Left hindlimb (tissue), 1 donor: ENCODE measurements around the gene MRGPRG.
"Not testable (repeated sequence)": the region's sequence is repeated elsewhere in the genome, so short reads cannot be mapped to it uniquely, and the experiment has no call there.

Source experiments
- DNase-seq: peaks from one replicate; pipeline ENCODE4 v3.0.0-alpha.2; 2018

The MRGPRG gene

DNA sequence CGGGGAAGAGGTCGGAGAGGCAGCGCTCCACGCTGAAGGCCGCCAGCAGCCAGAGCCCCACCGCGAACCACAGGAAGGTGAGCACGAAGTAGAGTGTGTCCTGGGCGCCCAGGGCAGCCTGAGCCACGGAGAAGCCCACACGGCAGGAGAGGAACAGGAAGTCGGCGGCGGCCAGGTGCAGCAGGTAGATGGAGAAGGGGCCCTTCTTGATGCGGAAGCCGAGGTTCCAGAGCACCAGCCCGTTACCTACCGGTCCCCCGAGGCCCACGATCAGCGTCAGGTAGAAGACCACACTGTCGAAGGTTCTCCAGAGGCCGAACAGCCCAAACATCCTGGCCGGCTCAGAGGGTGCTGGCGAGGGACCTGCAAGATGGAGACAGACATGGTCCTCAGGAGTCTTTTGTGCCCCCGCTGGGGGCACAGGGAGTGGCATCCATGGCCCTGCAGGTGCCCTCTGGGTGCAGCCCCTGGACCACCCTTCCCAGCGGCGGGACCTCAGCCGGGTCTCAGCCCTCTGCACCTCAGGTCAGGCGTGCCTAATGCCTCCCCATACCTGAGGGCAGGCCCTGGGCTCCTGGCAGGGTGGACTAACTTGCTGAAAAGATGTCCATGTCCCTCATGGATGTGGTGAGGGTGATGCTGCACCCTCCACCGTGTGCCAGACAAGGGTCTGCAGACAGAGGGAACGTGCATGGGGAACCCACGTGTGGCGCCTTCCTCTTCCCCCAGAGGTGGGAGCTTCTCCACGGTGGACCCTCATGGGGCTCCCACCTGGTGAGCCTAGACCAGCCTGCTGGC, at the start of gene MRGPRG:
TSS of gene MRGPRG (minus strand) at position 331 of the 798 bp plus-strand sequence. CDS start at position 331, 0 bp downstream.
- DNase-seq: peak; percentile 16

DNA sequence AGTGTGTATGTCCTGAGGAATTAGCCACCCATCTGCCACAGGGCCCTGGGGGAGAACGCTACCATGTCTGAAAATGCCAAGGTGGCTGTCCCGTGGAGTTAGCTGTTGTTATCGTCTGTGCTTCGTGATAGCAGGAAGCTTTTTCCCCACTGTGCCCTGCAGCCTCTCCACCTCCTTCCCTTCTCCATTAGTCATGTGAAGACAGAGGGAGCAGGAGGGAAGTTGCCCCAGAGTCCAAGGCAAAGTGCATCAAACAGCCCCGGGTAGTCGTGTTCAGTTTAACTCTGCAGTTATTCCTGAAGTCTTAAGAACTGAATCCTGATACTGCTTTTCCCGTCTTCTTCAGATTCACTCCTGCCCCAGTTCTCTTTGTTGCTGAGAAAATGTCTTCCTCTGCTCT, 43.9 kb upstream of the MRGPRG start:
- not testable (repeated sequence) for DNase-seq

GRCh38 chr11:3261831-3262230, 43.2 kb upstream of the MRGPRG start:
- DNase-seq: not testable (repeated sequence)

- not testable (repeated sequence) for DNase-seq
These were observed 38.9 kb upstream of the MRGPRG start for GRCh38 chr11:3257509-3257908.

GRCh38 chr11:3255241-3255640, 36.6 kb upstream of the MRGPRG start:
- DNase-seq: not testable (repeated sequence)

DNA sequence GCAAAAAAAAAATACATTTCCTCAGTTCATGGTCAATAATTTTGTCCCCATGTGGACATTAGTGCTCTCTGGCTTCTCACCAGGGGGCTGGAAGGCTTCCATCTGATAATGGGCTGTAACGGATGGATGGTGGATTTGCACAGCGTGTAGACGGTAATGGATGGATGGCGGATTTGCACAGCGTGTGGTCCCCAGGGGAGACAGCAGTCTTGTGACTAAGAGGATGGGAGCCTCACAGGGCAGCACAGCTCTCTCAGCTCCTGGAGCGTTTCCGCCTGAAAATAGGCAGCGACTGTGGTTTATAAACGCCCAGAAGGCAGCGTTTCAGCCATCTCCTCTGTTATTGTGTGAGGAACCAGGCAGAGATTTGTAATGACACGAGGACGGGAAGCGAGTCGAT, 36.2 kb upstream of the MRGPRG start:
- DNase-seq: not testable (repeated sequence)

GRCh38 chr11:3245071-3245470, 26.5 kb upstream of the MRGPRG start:
- DNase-seq: no peak

- no peak for DNase-seq
These were observed 25.3 kb upstream of the MRGPRG start for GRCh38 chr11:3243880-3244279.

- no peak for DNase-seq
These were observed 18.5 kb upstream of the MRGPRG start for GRCh38 chr11:3237119-3237518.

GRCh38 chr11:3234846-3235245, 16.2 kb upstream of the MRGPRG start:
- no peak for DNase-seq

- no peak for DNase-seq
These were observed 14.3 kb upstream of the MRGPRG start for GRCh38 chr11:3232956-3233355.

GRCh38 chr11:3231851-3232744, 13.5 kb upstream of the MRGPRG start, which contains the start of gene MRGPRE:
Gene MRGPRE, minus strand, starts transcription at chr11:3232417. Its CDS starts 3,618 bp downstream, at chr11:3228799.
- DNase-seq: peak; percentile 30

DNA sequence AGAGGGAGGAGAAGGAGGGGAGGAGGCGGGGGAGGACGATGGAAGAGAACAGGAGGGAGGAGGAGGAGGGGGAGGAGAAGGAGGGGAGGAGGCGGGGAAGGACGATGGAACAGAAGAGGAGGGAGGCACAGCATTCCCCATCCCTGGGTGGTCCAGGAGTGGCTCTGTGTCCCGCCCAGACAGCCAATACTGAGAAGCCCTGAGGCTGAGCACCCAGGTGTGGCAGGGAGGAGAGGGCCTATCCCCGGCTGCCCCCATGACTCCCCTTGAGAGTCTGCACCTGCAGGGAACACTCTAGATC, 12.9 kb upstream of the MRGPRG start:
- DNase-seq: no peak

- no peak for DNase-seq
These were observed 12.3 kb upstream of the MRGPRG start for GRCh38 chr11:3230636-3231549.

GRCh38 chr11:3229673-3230630, 11.3 kb upstream of the MRGPRG start:
- peak; percentile 28 for DNase-seq

DNA sequence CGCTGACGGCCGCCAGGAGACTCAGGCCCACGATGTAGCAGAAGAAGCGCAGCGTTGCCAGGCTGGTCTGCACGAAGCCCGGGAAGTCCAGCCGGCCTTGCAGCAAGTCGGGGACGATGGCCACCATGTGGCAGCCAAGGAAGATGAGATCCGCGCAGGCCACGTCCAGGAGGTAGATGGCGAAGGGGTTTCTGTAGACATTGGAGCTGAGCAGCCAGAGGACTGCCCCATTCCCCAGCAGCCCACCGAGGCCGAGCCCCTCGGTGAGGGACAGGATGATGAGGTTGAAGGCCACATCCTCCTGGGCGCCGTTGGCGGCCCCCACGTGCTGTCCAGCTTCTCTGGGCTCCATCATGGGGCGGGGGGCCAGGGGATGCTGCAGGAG, 9.8 kb upstream of the MRGPRG start:
- DNase-seq: no peak

DNA sequence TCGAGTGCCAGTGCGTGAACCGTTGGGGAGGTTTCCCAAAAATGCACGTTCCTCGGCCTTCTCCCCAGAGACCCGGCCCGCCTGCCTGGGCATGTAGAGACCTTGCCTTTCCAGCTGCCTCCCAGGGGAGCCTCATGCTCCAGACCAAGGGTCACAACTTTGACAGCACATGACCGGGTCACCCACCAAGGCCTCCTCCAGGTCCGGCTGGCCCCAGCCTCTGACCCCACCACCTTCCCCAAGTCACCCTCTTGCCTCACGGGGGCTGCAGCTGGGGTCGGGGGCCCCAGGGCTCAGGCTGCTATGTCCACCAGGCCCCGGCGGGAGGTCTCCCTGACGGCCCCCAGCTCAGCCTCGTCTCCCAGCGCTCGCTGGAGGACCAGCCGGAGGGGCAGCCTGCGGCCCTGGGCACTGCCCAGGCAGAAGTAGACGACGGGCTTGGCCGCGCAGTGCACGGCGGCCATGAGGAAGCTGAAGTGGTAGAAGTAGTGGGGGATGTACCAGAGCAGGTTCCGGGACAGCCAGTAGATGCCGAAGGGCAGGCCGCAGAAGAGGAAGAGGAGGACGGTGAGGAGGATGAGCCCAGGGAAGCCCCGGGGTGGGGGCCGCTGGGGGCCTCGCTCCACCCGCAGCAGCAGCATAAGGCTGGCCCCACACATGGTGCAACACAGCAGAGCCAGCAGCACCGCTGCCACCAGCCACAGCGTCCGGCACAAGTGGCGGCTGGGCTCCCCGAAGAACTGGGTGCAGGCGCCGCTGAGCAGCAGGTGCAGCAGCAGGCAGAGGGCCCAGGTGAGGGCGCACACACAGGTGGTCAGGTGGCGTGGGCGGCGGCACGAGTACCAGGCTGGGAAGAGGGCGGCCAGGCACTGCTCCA, 9.2 kb upstream of the MRGPRG start:
- DNase-seq: peak; percentile 31

GRCh38 chr11:3226846-3227567, 8.4 kb upstream of the MRGPRG start:
- DNase-seq: peak; percentile 26

DNA sequence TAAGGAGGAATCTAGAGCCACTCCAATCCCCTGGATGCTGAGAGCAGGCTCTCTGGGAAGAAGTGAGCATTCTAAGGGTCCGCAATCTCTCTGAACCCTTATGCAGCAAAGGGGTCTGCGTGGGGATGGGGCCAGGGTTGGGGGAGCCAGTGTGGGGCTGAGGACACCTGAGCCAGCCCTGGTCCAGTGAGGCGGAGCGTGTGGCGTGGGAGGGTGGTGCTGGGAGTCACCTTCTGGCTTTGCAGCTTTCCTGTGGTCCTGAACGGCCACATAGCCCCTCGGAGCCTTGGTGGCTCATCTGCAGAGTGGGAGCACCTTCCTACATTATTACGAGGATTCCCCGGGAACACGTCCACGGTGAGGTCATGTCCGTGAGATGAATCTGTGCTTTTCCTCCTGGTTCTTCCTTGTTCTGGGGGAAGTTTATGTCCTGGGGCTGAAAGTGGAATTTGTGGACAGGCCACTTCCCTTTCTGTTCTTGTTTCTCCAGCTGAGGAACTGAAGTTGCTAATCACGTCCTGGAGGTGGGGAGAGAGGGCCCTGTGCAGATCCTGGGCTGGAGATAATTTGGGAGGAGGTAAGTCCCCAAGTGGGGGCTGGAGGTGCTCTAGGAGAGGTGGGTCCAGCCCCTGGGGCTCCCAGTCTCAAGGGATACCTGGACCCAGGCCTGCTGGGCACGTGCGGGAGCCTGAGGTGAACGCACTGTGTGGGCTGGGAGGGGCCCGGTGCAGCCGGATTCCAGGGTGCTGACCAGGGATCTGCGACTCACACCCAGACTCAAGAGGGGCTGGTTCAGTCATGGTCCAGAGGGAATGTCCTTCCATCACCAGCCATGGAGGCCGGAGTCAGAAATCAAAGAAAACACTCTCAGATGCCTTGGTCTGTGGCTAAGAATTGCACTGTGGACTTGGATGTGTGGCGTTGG, 7.5 kb upstream of the MRGPRG start:
- DNase-seq: no peak
